ENCODE data around the gene STK11. TPM values are rescaled to one million over a fixed set of nuclear protein-coding genes. Genes with fewer than 3 reads are reported as not detected.

STK11 gene
- total RNA-seq, 1 donor from 2014 or later = 69.6 TPM

DNA sequence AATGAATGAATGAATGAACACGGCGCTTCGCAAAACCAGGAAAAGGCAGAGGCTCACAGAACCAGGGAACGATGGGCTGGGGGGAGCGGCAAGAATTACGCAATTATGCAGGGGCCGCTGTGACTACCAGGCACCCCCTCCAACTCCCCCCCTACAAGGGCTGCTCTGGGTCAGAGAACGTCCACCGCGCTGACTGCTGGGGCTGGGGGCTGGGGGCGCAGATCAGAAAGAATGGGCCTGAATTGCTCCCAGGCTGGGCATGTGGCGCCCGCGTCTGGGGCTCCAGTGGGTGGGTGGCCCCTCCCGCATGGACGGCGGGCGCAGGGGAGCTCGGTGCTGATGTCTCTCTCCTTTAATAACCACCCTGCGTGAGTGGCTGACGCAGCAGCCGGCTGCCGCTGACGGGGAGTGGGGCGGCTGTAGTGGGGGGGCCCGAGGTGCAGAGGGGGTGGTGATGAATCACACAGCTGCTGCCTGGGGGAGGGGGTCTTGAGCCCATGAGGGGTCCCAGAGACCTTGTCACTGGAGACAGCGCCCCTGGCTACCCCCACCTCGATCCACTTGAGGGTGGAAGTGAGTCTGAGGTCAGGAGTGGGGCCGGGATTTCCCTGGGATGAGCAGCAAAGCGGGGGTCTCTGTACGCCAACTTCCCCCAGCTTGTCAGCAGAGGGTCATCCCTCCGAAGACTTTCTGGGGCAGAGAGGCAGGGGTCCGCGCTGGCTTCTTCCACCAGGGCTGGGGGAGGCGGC is 62.1 kb downstream of the STK11 start:
- no peak for DNase-seq (ENCODE audit: low spot score)
- Mint-ChIP-seq H3K27me3 (ENCODE audit: insufficient read depth) (no peaks in the 10 kb centered on the region), H3K9me3 (no peaks in the 10 kb centered on the region), H3K27ac (peak overlapping the region; percentile 72), H3K4me3 (peak overlapping the region; percentile 53), H3K4me1 (ENCODE audit: low read depth) (peaks cover 45% of the 10 kb centered on the region), H3K36me3 (ENCODE audit: low read depth) (peaks cover 30% of the 10 kb centered on the region)
- intact Hi-C loops (cut with micrococcal nuclease) = no loop called here

DNA sequence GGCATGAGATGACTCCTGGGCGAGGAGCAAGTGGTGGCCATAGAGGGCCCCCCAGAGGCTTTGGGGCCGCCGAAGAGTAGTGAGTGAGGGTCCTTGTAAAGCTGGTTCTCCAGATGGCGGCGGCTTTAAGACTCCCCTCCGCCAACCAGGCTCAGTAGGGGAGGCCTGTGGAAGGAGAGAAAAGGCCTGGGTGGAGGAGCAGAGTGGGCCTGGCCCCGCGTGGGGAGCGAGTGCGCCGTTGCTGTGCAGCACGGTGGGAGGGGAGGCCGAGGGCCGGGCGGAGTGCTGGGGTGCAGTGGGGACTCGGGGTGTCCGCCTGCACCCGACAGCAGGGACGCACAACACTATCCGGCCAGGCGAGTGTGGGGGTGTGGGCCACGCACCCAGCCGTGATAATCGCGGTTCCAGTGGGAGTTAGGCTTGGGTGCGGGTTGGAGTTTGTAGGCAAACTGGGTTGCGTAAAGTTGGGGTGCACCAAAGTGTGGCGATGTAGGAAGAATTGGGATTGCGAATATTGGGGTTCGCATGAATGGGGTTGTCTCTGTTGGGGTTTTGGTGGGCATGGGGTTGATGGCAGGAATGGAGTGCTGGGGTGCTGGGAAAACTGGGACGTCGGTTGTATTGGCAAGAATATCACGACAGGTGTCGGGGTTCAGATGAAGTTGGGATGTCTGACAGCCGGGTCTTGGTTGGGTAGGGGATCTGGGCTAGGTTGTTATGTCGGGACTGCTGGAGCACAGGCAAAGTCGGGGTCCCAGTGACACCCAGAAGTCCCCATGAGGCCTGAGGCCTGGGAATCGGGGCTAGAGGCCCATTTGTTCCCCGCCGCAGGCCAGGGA is 62.9 kb downstream of the STK11 start:
- DNase-seq (ENCODE audit: low spot score) = no peak
- intact Hi-C loops (cut with micrococcal nuclease) = loop anchor here (1.0 kb wide), 3 partner anchors 7 to 222 kb away; partner anchors contain the start of gene PCSK4
- H3K9me3 Mint-ChIP-seq = no peaks in the 10 kb centered on the region
- H3K4me1 Mint-ChIP-seq (ENCODE audit: low read depth) = peaks cover 43% of the 10 kb centered on the region
- peak overlapping the region; percentile 73 for H3K27ac Mint-ChIP-seq
- H3K27me3 Mint-ChIP-seq (ENCODE audit: insufficient read depth) = no peaks in the 10 kb centered on the region
- H3K36me3 Mint-ChIP-seq (ENCODE audit: low read depth) = peaks cover 33% of the 10 kb centered on the region
- H3K4me3 Mint-ChIP-seq = peak overlapping the region; percentile 79

DNA sequence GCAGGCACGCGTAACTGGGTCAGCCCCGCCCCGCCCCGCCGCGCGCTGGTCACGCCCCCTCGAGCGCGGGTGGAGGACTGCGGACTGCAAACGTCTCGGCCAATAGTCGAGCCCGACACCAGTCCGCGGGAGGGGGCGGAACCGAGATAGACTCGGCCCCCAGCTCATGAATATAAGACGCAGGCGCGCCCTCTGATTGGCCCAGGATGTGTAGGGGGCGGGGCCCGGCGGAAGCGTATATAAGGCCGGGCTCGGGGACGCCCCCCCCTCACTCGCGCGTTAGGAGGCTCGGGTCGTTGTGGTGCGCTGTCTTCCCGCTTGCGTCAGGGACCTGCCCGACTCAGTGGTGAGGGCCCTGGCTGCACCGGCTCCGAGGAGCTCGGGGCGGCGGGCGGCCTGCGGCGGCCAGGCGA is 63.5 kb downstream of the STK11 start, which contains the start of gene CIRBP:
Gene CIRBP (plus strand): TSS at position 268 of the 413 bp plus-strand sequence. CDS start 1,602 bp downstream, outside the sequence.
- Mint-ChIP-seq H3K36me3 (ENCODE audit: low read depth) (peaks cover 39% of the 10 kb centered on the region), H3K4me3 (peak within 1 kb of the TSS; percentile 91), H3K4me1 (ENCODE audit: low read depth) (peaks cover 43% of the 10 kb centered on the region), H3K27me3 (ENCODE audit: insufficient read depth) (no peaks in the 10 kb centered on the region), H3K9me3 (no peaks in the 10 kb centered on the region), H3K27ac (peak within 1 kb of the TSS; percentile 91)
- intact Hi-C loops (cut with micrococcal nuclease) = loop anchor here (1.0 kb wide), 3 partner anchors 8 to 221 kb away; partner anchors contain the start of gene PCSK4
- DNase-seq (ENCODE audit: low spot score) = peak; percentile 99

DNA sequence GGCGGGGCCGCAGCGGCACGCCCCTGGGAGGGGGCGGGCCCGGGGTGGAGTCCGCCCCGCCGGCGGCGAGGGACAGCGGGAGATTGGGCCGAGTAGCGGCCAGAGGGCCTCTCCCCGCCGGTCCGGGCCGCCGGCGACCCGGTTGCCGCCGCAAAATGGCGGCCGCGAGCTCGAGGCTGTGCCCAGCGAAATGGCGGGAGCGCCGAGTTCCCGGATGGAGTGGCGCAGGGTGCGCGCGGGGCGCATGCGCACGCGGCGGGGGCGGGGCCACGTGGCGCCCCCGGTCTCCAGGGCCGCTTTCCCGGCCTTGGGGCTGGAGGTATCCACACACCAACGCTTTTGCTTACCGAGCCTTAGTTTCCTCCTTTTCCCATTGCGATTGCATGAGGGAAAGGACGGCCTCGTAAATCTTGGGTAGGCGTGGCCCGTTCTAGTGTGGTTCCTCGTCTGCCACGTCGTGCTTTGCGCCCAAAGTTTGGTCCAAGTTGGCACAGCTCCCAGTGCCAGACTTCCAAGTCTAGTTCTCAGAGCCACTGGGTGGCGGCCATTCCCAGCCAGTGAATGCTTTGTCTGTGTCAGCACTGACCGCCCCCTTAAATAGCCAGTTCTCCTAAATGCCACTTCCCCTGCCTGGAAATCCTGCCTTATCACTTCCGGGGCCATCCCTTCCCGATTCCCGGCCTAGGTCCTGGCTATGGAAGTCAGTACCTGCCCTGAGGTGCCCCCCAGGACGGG is 64.1 kb downstream of the STK11 start:
- peak; percentile 84 for DNase-seq (ENCODE audit: low spot score)
- Mint-ChIP-seq H3K9me3 (no peaks in the 10 kb centered on the region), H3K36me3 (ENCODE audit: low read depth) (peaks cover 42% of the 10 kb centered on the region), H3K27ac (peak overlapping the region; percentile 91), H3K4me3 (peak overlapping the region; percentile 91), H3K27me3 (ENCODE audit: insufficient read depth) (no peaks in the 10 kb centered on the region), H3K4me1 (ENCODE audit: low read depth) (peaks cover 43% of the 10 kb centered on the region)
- intact Hi-C loops (cut with micrococcal nuclease) = loop anchor here (1.0 kb wide), 3 partner anchors 8 to 221 kb away; partner anchors contain the start of gene PCSK4

DNA sequence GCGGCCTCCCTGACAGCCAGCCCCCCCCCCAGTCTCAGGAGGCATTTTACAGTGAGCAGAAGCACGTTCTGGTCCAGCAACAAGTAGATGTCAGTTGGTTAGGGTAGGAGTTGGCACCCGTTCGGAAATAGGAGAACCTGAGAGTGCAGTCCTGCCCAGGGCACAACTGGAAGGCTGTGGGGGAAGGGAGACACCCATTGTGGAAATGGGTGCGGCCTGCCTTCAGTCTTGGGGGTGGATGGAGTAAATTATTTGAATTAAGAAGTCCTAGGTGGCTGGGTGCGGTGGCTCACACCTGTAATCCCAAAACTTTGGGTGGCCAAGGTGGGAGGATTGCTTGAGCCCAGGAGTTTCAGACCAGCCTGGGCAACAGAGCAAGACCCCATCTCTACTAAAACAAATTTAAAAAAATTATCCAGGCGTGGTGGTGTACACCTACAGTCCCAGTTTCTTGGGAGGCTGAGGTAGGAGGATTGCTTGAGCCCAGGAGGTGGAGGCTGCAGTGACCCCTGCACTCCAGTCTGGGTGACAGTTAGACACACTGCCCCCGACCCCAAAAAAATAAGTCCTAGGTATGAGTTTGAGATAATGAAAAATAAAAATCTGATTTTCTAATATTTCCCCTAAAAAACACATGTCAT is 64.8 kb downstream of the STK11 start:
- peaks cover 43% of the 10 kb centered on the region for H3K4me1 Mint-ChIP-seq (ENCODE audit: low read depth)
- H3K4me3 Mint-ChIP-seq = peak overlapping the region; percentile 91
- DNase-seq (ENCODE audit: low spot score) = no peak
- no peaks in the 10 kb centered on the region for H3K27me3 Mint-ChIP-seq (ENCODE audit: insufficient read depth)
- no peaks in the 10 kb centered on the region for H3K9me3 Mint-ChIP-seq
- intact Hi-C loops (cut with micrococcal nuclease) = no loop called here
- H3K27ac Mint-ChIP-seq = peak overlapping the region; percentile 91
- H3K36me3 Mint-ChIP-seq (ENCODE audit: low read depth) = peaks cover 42% of the 10 kb centered on the region

DNA sequence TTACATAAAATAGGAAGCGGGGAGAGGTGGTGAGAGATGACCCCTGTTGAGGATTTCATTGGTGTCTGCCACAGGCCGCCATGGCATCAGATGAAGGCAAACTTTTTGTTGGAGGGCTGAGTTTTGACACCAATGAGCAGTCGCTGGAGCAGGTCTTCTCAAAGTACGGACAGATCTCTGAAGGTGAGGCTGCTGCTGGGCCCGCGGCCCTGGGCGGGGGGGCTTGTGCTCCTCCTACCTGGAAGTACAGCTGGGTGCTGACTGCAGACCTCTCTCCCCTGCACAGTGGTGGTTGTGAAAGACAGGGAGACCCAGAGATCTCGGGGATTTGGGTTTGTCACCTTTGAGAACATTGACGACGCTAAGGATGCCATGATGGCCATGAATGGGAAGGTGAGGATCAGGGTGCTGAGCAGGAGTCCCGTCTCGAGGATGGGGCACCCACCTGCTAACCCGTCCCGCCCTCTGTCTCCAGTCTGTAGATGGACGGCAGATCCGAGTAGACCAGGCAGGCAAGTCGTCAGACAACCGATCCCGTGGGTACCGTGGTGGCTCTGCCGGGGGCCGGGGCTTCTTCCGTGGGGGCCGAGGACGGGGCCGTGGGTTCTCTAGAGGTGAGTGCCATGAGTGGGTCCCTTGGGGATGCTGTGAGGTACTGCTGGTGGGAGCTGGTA is 65.4 kb downstream of the STK11 start:
- H3K4me3 Mint-ChIP-seq = peak overlapping the region; percentile 91
- no peaks in the 10 kb centered on the region for H3K9me3 Mint-ChIP-seq
- H3K27me3 Mint-ChIP-seq (ENCODE audit: insufficient read depth) = no peaks in the 10 kb centered on the region
- H3K27ac Mint-ChIP-seq = peak overlapping the region; percentile 91
- peaks cover 42% of the 10 kb centered on the region for H3K36me3 Mint-ChIP-seq (ENCODE audit: low read depth)
- peaks cover 43% of the 10 kb centered on the region for H3K4me1 Mint-ChIP-seq (ENCODE audit: low read depth)
- no peak for DNase-seq (ENCODE audit: low spot score)
- intact Hi-C loops (cut with micrococcal nuclease) = no loop called here

DNA sequence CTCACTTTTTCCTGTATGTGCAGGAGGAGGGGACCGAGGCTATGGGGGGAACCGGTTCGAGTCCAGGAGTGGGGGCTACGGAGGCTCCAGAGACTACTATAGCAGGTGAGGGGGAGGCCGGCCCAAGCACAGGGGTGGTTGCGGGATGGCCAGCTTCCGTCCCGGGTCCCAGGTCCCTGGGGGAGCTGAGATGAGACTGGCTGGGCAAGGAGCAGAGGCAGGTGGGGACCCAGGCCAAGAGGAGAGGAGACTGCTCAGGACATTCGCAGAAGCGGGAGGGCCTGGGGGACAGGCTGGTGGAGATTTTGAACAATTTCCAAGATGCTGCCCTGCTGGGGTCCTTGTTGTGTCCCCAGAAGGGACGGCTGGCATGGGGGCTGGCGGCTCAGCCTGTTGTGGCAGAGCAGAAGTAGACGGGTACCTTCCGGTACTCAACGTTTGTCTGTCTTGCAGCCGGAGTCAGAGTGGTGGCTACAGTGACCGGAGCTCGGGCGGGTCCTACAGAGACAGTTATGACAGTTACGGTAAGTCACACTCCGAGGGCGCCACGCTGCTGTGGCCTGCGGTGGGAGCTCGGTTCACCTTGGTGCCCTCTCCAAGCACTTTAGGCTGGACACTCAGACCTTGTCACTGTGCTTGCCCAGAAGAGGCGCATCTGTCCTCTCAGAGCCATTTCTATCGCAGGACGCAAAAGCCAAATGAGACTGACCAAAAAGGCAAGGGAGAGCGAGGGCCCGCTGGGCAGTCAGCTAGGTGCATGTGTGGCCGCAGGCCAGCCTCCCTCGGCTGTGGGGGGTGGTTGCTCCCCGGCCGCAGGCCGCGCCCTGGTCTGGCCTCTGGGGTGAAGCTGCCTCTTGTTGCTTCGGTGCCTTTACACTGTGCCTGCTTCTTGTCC is 66.2 kb downstream of the STK11 start:
- no peaks in the 10 kb centered on the region for H3K27me3 Mint-ChIP-seq (ENCODE audit: insufficient read depth)
- H3K4me1 Mint-ChIP-seq (ENCODE audit: low read depth) = peaks cover 46% of the 10 kb centered on the region
- peak overlapping the region; percentile 91 for H3K27ac Mint-ChIP-seq
- no peaks in the 10 kb centered on the region for H3K9me3 Mint-ChIP-seq
- no peak for DNase-seq (ENCODE audit: low spot score)
- peaks cover 46% of the 10 kb centered on the region for H3K36me3 Mint-ChIP-seq (ENCODE audit: low read depth)
- intact Hi-C loops (cut with micrococcal nuclease) = no loop called here
- peak overlapping the region; percentile 91 for H3K4me3 Mint-ChIP-seq

DNA sequence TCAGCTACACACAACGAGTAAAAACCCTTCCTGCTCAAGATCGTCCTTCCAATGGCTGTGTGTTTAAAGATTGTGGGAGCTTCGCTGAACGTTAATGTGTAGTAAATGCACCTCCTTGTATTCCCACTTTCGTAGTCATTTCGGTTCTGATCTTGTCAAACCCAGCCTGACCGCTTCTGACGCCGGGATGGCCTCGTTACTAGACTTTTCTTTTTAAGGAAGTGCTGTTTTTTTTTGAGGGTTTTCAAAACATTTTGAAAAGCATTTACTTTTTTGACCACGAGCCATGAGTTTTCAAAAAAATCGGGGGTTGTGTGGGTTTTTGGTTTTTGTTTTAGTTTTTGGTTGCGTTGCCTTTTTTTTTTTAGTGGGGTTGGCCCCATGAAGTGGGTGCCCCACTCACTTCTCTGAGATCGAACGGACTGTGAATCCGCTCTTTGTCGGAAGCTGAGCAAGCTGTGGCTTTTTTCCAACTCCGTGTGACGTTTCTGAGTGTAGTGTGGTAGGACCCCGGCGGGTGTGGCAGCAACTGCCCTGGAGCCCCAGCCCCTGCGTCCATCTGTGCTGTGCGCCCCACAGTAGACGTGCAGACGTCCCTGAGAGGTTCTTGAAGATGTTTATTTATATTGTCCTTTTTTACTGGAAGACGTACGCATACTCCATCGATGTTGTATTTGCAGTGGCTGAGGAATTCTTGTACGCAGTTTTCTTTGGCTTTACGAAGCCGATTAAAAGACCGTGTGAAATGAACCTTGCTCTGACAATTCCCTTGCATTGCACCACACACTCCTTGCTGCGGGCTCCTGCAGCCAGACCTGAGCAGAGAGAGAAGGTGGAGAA is 67.1 kb downstream of the STK11 start:
- H3K4me1 Mint-ChIP-seq (ENCODE audit: low read depth) = peaks cover 44% of the 10 kb centered on the region
- peak overlapping the region; percentile 55 for H3K27ac Mint-ChIP-seq
- H3K27me3 Mint-ChIP-seq (ENCODE audit: insufficient read depth) = no peaks in the 10 kb centered on the region
- H3K36me3 Mint-ChIP-seq (ENCODE audit: low read depth) = peaks cover 49% of the 10 kb centered on the region
- intact Hi-C loops (cut with micrococcal nuclease) = no loop called here
- no peaks in the 10 kb centered on the region for H3K9me3 Mint-ChIP-seq
- peak overlapping the region; percentile 67 for H3K4me3 Mint-ChIP-seq
- no peak for DNase-seq (ENCODE audit: low spot score)

DNA sequence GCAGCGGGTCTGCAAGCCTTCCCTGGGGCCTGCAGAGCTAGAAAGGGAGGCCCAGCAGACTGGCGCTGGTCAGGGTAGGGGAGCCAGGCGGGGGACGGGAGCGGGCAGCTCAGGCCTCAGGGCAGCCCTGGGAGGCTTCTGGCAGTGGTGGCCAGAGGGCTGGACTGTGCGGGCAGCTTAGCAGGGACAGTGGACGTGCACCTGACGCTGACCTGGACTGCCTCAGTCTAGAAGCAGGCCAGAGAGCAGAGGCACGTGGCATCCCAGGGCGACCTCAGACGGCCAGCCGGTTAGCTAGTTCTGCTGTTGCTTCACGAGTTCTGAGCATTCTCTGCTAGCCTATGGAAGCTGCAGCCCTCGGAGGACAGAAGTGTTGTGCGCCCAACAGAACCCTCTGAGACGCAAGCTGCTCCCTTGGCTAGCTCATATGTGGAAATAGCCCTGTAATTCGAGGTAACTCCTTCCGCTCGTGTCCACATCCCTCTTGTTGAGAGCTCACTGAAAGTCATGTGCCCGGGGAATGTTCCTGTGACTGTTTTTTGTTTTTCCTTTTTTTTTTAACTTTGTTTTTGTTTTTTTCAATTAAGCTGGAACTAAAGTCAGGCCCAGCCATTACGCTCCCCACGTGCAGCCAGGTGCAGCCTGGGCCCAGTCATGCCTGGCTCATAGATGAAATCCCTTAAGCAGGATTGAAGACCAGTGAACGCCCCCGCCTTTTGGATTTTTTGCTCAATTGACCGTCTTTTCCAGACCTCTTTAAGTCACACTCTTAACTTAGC is 67.9 kb downstream of the STK11 start:
- Mint-ChIP-seq H3K36me3 (ENCODE audit: low read depth) (peaks cover 53% of the 10 kb centered on the region), H3K27me3 (ENCODE audit: insufficient read depth) (no peaks in the 10 kb centered on the region), H3K27ac (peak overlapping the region; percentile 55), H3K4me1 (ENCODE audit: low read depth) (peaks cover 38% of the 10 kb centered on the region), H3K9me3 (no peaks in the 10 kb centered on the region), H3K4me3 (peak overlapping the region; percentile 68)
- no peak for DNase-seq (ENCODE audit: low spot score)
- intact Hi-C loops (cut with micrococcal nuclease) = no loop called here
